NCI-H2029 treated with DMSO at 0.1 percent for 48 hours (cell line): Measurements from ENCODE around the gene PRPS2.

Experiments
- DNase-seq: peaks from one replicate; lab custom pipeline; 2025; lab: John Stamatoyannopoulos, UW

PRPS2 gene

DNA sequence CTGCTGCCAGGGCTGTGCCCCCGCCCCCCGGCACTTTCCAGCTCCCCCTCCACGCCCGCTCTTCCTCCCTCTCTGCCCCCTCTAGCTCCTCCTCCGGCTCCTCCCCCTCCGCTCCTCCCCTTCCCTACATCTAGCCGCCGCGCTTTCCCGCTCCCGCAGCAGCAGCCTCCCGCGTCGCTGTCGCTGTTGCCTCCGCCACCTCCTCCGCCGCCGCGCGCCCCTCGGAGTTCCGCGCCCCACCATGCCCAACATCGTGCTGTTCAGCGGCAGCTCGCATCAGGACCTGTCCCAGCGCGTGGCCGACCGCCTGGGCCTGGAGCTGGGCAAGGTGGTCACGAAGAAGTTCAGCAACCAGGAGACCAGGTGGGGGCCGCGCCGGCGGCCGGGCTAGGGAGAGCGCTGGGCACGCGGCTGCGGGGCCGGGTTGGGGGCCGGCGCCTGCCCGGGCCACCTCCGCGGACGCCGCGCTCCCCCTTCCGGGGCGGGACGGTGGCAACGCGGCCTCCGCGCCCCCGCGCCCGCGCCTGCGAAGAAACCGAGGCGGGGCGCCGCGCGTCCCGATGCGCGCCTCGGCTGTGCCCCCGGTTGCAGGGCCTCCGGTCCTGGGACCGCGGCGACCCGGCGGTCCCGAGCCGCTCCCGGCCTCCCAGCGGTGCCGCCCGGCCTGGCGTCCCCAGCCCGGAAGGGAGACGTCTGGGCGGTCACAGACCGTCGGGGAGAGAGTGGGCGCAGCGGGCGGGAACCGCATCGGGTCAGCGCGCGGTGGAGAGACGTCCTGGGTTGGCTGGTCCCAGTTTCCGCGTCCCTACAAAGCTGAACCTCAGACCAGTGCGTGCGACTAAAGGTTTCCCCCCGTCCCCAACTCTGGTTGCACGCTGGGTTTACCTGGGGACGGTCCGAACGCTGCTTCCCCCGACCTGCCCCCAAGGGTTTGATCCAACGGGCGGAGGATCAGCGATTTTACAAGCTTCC lies at the start of gene PRPS2:
PRPS2 (plus strand) TSS at position 156 of the 972 bp plus-strand sequence; CDS start at position 242, 86 bp downstream.
- no peak for DNase-seq

- no peak for DNase-seq
Measured at GRCh38 chrX:12741416-12741815, 49.8 kb upstream of the PRPS2 start.

GRCh38 chrX:12747433-12747832 lies 43.8 kb upstream of the PRPS2 start:
- DNase-seq, result no peak

DNA sequence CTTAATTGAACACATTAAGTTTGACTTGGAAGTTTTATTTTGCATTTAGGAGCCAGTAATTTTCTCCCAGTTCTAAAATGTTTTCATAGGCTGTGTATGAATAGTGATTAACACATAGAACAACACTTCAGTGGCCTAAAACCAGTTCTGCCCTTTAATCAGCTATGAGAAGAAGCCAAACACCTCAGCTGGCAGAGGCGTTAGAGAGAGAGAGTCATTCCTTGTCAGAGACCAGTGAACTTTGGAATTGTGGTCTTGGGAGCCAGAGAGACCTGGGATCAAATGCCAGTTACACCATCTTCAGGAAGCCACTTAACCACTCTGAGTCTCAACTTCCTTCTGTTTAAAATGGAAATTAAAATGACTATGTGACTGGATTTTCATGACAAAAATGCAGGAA lies 39.3 kb upstream of the PRPS2 start:
- no peak for DNase-seq

DNA sequence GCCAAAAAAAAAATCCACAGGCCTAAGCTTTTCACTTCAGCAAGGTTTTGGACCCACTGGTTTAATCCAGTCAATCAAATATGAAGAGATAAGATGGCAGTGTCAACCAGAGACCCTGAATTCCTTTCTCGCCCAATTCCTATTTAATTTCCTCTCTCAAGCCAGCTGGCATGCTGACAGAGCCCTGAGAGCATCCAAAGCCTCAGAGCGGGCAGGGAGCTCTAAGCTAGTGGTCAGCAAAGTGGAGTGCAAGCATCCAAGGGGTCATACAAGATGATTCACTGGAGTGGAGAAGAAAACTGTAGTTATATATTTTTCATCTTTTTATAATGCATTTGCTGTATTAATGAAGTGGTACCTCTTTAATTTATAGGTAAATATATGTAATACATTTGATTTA lies 37.8 kb upstream of the PRPS2 start:
- no peak for DNase-seq

DNA sequence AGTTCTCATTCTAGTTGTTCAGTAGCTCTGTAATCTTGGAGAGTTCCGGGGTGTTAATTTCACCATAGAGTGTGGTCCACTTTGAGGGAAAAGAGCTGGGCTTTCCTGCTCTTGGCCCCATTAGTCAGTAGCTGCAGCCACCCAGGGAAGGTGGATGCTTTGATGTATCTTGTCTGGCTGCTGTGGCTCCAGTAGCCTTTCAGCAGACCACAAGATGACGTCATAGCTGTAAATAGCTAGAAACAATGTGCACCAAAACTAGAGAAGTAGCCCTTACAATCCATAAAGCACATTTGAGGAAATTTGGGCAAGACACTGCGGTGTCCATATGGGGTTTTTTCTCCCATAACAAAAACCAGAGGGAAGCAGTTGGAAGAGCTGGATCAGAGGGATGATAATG lies 32.9 kb upstream of the PRPS2 start:
- DNase-seq, result no peak

GRCh38 chrX:12767856-12768255 lies 23.4 kb upstream of the PRPS2 start:
- no peak for DNase-seq

GRCh38 chrX:12768491-12768890 lies 22.7 kb upstream of the PRPS2 start:
- DNase-seq, result no peak

DNA sequence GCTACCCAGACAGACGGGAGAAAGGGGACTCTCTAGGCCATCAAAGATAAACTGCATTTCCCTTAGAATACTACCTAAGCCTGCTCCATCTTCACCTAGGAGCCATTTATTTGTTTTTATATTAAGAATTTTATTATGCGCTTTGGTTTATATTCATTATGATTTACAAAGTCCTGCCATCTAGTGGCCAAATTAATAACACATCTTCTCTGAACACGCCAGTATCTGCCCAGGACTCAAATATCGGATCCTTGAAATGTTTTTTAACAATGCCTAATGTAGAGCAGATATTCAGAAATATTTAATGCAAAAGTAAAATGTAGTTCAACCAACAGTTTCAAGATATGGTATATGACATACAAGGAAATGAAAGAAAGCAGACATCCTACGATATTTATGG lies 20.8 kb upstream of the PRPS2 start:
- DNase-seq, result no peak

DNA sequence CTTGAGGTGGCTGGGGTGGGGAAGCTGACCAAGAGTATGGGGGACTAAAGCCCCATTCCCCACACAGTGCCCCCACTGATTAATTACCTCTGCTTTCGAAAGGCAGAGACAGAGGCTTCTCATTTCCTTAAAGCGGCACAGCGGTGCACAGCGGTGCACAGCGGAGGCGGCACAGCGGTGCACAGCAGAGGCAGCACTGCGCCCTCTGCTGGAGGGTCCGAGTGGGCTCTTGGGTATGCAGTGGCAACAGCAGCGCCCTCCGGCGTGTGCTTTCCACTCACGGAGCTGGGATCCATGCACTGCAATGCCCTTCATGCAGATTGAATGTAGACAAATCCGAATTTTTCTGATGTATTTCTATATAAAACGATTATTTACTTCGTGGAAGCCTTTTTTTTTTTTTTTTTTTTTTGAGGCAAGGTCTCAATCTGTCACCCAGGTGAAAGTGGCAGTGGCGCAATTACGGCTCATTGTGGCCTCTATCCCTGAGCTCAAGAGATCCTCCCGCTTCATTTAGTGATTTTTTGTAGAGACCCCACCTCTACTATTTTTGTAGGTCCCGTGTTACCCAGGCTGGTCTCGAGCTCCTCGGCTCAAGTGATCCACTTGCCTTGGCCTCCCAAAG lies 19.7 kb upstream of the PRPS2 start:
- DNase-seq, result no peak

DNA sequence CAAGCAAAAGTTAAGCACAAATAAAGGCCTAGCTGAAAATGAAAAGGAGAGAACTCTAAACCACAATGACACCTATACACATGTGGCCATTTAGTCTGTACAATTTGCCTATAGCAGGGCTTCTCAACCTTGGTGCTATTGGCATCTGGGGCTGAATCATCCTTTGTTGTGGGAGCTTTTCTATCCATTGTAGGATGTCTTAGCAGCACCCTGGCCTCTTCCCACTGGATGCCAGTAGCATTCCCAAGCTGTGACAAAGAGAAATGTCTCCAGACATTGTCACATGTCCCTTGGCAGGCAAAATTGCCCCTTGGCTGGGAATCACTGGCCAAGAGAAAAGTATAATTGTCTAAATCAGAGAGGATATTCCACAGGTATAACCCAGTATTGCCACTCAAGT lies 13.5 kb upstream of the PRPS2 start:
- DNase-seq, result no peak

DNA sequence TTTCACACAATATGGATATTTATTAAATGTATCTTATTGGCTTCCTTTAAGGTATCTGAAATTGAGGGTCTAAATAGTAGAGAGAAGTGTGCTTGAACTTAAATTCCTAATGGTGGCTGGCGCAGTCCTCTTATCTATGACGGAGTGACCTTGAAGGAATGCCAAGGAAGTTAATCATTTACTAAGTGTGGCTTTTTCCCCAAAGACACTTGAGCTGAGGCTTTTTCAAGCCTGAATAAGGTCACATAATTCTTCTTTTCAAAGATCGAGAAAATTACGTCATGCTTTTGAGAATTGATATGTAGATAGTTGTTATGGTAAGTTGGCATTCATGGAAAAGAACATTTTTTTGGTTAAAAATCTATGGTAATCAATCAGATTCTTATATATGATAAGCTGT lies 11.7 kb upstream of the PRPS2 start:
- no peak for DNase-seq

DNA sequence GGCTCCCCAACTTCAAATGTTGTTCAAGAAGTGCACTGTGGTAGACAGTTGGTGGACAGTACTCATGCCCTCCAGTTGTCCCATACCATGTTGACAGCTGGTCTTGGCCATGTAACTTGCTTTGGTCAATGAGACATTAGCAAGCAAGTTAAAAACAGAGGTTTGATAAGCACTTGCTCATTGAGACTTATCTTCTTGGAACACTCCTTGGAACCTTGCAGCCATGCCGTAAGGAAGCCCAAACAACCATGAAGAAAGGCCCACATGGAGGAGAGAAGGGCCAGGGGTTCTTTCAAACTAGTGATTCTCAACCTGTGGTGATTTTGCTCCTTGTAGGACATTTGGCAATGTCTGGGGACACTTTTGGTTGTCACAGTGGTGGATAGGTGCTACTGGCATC lies 2.6 kb upstream of the PRPS2 start:
- DNase-seq, result no peak

DNA sequence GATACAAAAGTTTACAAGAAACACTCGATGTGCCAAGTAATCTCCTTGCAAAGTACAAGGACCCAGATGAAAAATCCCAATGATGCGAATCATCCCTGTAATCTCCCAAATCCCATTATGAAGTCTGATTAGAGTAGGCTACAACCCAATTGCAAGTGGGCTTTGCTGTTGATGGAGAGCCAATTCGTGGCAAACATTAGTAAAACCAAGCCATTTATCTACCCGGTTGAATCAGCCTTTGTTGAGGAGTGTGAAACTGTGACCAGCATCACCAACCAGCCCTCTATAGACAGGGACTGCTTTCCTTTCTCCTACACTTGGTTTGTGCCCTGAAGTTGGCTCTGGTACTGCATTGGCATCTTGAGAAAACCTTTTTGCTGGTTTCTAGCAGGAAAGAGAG lies 1.2 kb upstream of the PRPS2 start:
- no peak for DNase-seq

- DNase-seq, result no peak
Measured at GRCh38 chrX:12790885-12791256, 341 bp upstream of the PRPS2 start.

DNA sequence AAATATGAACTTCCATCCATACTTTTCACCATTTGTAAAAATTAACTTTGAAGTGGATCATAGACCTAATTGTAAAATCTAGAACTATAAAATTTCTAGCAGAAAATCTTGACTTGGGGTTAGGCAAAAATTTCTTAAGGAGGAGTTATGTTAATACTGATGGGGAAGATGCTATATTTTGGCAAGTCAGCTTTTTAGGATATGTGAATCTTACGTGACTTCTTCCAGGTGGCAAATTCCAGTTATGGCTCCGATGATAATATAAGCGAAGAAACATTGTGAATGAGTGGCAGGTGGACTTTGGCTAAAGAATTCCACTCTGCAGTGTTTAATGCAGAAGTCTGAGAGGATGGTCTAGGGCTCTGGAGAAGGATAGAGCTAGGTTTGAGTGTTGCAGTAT lies 1.5 kb downstream of the PRPS2 start:
- DNase-seq, result no peak

DNA sequence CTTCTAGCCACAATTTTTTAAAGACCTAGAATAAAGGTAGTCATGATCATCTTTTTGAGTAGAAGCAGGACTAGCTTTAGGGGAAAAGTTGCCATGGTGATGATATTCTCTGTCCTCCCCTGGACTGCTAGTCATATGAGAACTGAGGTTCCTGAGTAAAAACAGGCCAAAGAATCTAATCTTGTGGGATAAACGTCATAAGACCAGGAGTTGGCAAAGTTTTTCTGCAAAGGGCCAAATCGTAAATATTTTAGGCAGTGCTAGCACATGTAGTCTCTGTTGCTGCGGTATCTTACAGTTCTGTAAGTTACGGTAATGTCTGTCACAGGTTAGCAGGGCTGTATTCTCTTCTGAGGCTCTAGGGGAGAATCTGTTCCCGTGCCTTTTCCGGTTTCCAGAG lies 3.4 kb downstream of the PRPS2 start:
- no peak for DNase-seq

GRCh38 chrX:12798601-12799000 lies 7.4 kb downstream of the PRPS2 start:
- no peak for DNase-seq

DNA sequence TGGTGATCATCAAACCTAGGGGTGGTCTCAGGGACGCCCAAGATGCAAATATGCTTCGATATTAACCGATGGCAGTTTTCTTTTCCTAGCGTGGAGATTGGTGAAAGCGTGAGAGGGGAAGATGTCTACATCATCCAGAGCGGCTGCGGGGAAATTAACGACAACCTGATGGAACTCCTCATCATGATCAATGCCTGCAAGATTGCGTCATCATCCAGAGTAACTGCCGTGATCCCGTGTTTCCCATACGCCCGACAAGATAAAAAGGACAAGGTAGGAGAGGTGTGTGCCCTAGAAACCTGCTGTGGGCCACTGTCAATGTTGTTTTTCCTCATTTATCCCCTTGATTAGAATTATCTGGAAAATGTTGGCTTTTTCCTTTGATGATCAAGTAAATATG lies 7.9 kb downstream of the PRPS2 start:
- no peak for DNase-seq

GRCh38 chrX:12802741-12803140 lies 11.5 kb downstream of the PRPS2 start:
- DNase-seq, result no peak

GRCh38 chrX:12804655-12805054 lies 13.4 kb downstream of the PRPS2 start:
- DNase-seq, result no peak

DNA sequence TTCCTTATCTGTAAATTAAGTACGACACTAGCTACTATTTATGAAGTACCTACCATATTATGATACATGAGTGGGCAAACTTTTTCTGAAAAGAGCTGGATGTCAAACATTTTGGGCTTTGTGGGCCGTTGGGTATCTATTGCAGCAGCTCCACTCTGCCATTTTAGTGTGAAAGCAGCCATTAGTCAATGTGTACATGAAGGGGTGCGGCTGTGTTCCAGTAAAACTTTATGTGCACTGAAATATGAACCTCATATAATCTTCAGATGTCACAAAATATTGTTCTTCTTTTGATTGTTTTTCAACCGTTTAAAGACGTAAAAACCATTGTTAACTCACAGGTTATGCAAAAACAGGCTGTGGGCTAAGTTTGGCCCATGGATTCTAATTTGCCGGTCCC lies 14.1 kb downstream of the PRPS2 start:
- no peak for DNase-seq

DNA sequence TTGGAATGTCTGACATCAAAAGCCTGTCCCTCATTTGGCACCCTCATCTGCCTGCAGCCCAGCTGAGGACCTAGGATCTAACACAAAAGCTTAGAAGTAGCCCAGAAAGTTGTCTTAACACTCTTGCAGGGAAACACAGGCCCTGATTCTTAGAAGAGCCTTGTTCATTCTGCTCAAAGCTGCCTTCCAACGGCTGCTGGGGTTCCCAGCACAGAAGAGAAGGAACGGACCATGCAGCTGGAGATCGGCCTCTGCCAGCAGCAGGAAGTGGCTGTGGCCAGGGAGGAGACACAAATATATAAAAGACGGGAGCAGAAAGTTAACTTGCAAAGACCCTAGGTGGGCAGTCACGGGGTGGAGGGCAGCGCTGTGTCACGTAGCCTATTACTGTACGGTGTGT lies 20.4 kb downstream of the PRPS2 start:
- DNase-seq, result no peak

GRCh38 chrX:12814420-12814819 lies 23.2 kb downstream of the PRPS2 start:
- DNase-seq, result no peak
